Adrenal gland (tissue), 12 donors: ENCODE data around the gene CKMT1A. TPM values are rescaled to one million over a fixed set of nuclear protein-coding genes. Genes with fewer than 3 reads are reported as not detected.
"Not testable (repeated sequence)": the region's sequence is repeated elsewhere in the genome, so short reads cannot be mapped to it uniquely, and the experiment has no call there.

Source experiments
- DNase-seq, 7 donors: peaks; one replicate each; pipeline ENCODE4 v3.0.0-alpha.2; 2019 to 2020
- H3K27ac ChIP-seq, 5 donors: fragments of 200-600 bp; sonication (generic) in 4 of 5; 1 replicate in 3 of 5; 2 replicates in 2 of 5; pipeline versions ENCODE4 v1.5.1 to v1.8.0; 2016 to 2020; ENCODE audit warnings: mild to moderate bottlenecking in 1 of 5
- H3K27me3 ChIP-seq: fragments of 200-600 bp; 2 replicates; pipeline ENCODE4 v1.8.0; 2021
- H3K36me3 ChIP-seq, 2 donors: fragments of 200-600 bp; replicated peaks in 1 of 2; 1 replicate in 1 of 2; 2 replicates in 1 of 2; pipeline versions ENCODE4 v1.5.1 to v1.8.0; 2018 to 2022
- H3K4me1 ChIP-seq, 2 donors: fragments of 200-600 bp; replicated peaks in 1 of 2; 1 replicate in 1 of 2; 2 replicates in 1 of 2; pipeline versions ENCODE4 v1.5.1 to v1.8.0; 2018 to 2021
- H3K4me3 ChIP-seq, 4 donors: fragments of 200-600 bp; sonication (generic) in 3 of 4; one replicate each; pipeline ENCODE4 v1.5.1; 2016 to 2018
- H3K9me3 ChIP-seq, 3 donors: fragments of 200-600 bp; sonication (generic) in 1 of 3; replicated peaks in 1 of 3; 1 replicate in 2 of 3; 2 replicates in 1 of 3; pipeline versions ENCODE4 v1.5.1 to v1.8.0; 2016 to 2021
- CTCF ChIP-seq, 6 experiments: fragments of 450-650 bp in 4 of 6; fragments of 200-600 bp in 2 of 6; sonication (generic) in 1 of 6; IDR thresholded peaks; 1 replicate in 5 of 6; 2 replicates in 1 of 6; pipeline versions ENCODE4 v1.5.1 to v1.8.0; 2016 to 2021; ENCODE audit warnings: antibody characterized with exemption in 6 of 6, mild to moderate bottlenecking in 2 of 6, moderate library complexity in 1 of 6
- POLR2A ChIP-seq, 2 donors: fragments of 450-650 bp; IDR thresholded peaks; one replicate each; pipeline ENCODE4 v1.6.1; 2017; ENCODE audit warnings: antibody characterized with exemption in 2 of 2, mild to moderate bottlenecking in 2 of 2, moderate library complexity in 1 of 2
- whole genome bisulfite sequencing, 4 donors: extraction: QIAGEN DNeasy Blood & Tissue Kit in 2 of 4; methylation state at CpG; one replicate each; pipeline versions ENCODE4 v1.1.5 to v1.1.7; 2013 to 2017; 5-methylcytosine and 5-hydroxymethylcytosine counted together
- intact Hi-C, 2 donors: fragments of 100-400 bp; cut with DNase I; formaldehyde crosslinking; loops; one replicate each; pipeline versions ENCODE4 v1.14.1 to v1.15.0; 2022 to 2023
- polyA plus RNA-seq, 3 donors: library from polyadenylated mRNA; stranded (reverse); fragments of 200-250 nt in 2 of 3; fragments of 350-450 nt in 1 of 3; fragmentation: Illumina TruSeq in 1 of 3; extraction: RNeasy Lipid Tissue Mini Kit (QIAGEN cat#74804) in 1 of 3; gene quantifications; one replicate each; pipeline ENCODE4 v1.2.3, GENCODE V29; 2013 to 2014
- total RNA-seq, 9 donors: library from RNA; depleted of rRNA in 4 of 9; stranded (reverse); fragments of >200 nt in 4 of 9; fragments of 120-200 nt in 1 of 9; fragmentation: NEBNext Ultra II Directional in 1 of 9; extraction: Animal tissue kit (Norgen Biotek cat#: 25700) in 1 of 9; gene quantifications; one replicate each; pipeline versions ENCODE4 v1.1.0 to v1.2.4, GENCODE V29; 2013 to 2023
- donor health status: healthy with polysubstance abuse.
- donor health status: Bipolar disorder and iron deficiency.
- donor health status: DM: yes; HTN: yes; CAD: no.
- donor health status: DM: no; HTN: no; CAD: no.
- donor health status: DM: no; HTN: no; CAD: no.
- donor health status: DM: yes; HTN: yes; CAD: no.

The CKMT1A gene
- total and polyA plus RNA-seq, 12 donors, result 0.55 to 5.3 (median 1.8) TPM

- 69 to 73% (median 72%) methylated on average over 4 of the region's 4 CpGs for WGBS, 4 donors
- no peaks in the 10 kb centered on the region for H3K4me1 ChIP-seq
- DNase-seq, result no peak
- intact Hi-C loops, result no loop called here
- H3K27ac ChIP-seq, result no peak overlapping the region
- no peak for TF ChIP-seq POLR2A (IDR thresholded peaks at IDR 0.05)
- TF ChIP-seq CTCF (IDR thresholded peaks at IDR 0.05), result no peak
- H3K36me3 ChIP-seq, result no peaks in the 10 kb centered on the region
- no peaks in the 10 kb centered on the region for H3K9me3 ChIP-seq
- no peak overlapping the region for H3K4me3 ChIP-seq
- H3K27me3 ChIP-seq, result no peaks in the 10 kb centered on the region
Measured at GRCh38 chr15:43723151-43723550, 29.5 kb downstream of the CKMT1A start.

GRCh38 chr15:43726306-43726705 is 32.6 kb downstream of the CKMT1A start:
- DNase-seq, H3K36me3 ChIP-seq, H3K4me3 ChIP-seq, H3K4me1 ChIP-seq, intact Hi-C loops, H3K27ac ChIP-seq, H3K9me3 ChIP-seq, H3K27me3 ChIP-seq: not testable (repeated sequence)
- 75 to 100% (median 95%) methylated on average over 1 of the region's 1 CpG for WGBS, 4 donors

- intact Hi-C loops, H3K4me3 ChIP-seq, H3K27ac ChIP-seq, H3K36me3 ChIP-seq, H3K4me1 ChIP-seq, DNase-seq, H3K27me3 ChIP-seq, H3K9me3 ChIP-seq: not testable (repeated sequence)
- WGBS, 4 donors, result 20 to 69% (median 62%) methylated on average over 1 of the region's 1 CpG; no CpG with 5 or more reads in 1 of the 4 donors
Measured at GRCh38 chr15:43728053-43728725, 34.5 kb downstream of the CKMT1A start.

DNA sequence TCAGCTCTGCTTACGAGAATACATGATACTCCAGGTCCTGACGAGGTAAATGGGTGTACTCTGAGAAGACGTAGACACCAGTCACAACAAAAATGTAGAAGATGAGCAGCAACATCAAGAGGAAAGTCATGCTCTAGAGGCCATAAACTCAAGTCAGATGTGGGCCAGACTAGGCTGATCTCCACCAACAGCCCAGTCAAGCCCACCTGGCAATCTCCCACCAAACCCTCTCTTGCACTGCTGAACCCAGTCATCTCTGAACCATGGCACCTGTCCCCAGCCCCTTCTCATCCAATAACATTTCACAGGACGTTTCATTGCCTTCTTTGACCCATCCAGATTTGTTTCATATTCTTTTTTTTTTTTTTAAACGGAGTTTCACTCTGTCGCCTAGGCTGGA is 41.8 kb downstream of the CKMT1A start:
- no peaks in the 10 kb centered on the region for H3K36me3 ChIP-seq
- intact Hi-C loops, result no loop called here
- H3K27me3 ChIP-seq, result no peaks in the 10 kb centered on the region
- no peak for DNase-seq
- no peaks in the 10 kb centered on the region for H3K9me3 ChIP-seq
- no peak overlapping the region for H3K4me3 ChIP-seq
- no peak overlapping the region for H3K27ac ChIP-seq
- TF ChIP-seq CTCF (IDR thresholded peaks at IDR 0.05), result no peak
- no peak for TF ChIP-seq POLR2A (IDR thresholded peaks at IDR 0.05)
- 77 to 90% (median 89%) methylated on average over 6 of the region's 6 CpGs for WGBS, 4 donors
- no peaks in the 10 kb centered on the region for H3K4me1 ChIP-seq

DNA sequence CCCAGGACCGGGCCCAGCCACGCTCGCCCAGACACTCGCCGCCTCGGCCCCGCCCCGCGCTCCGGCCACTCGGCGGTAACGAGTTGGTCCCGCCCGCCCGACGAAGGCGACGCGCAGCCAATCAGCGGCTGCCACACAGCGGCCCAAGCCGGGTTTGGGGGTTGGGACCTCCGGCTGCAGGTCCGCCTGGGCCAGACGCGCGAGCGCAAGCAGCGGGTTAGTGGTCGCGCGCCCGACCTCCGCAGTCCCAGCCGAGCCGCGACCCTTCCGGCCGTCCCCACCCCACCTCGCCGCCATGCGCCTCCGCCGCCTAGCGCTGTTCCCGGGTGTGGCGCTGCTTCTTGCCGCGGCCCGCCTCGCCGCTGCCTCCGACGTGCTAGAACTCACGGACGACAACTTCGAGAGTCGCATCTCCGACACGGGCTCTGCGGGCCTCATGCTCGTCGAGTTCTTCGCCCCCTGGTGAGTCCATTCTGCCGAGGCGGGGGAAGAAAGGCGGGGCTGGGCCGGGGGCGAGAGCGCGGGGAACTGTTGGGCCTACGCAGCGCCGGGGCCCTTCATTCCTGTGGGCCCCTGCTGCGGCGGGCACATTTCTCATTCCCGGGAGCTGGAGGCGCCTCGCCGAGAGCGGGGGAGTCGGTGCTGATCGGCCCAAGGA is 52.7 kb downstream of the CKMT1A start, which contains the start of gene PDIA3:
Gene PDIA3 (plus strand): TSS at position 194 of the 658 bp plus-strand sequence. CDS start 102 bp downstream, at position 296.
- H3K27me3 ChIP-seq, intact Hi-C loops, H3K36me3 ChIP-seq, H3K9me3 ChIP-seq: not testable (repeated sequence)
- Histone ChIP-seq H3K4me3 (peak within 1 kb of the TSS; percentile 64 to 98 (median 84)), H3K27ac (peak within 1 kb of the TSS; percentile 81 to 98 (median 95)), H3K4me1 (peaks cover 16 to 39% of the 10 kb centered on the region in 2 donors)
- 0 to 1% (median 0%) methylated on average over 8 to 84 of the region's 84 CpGs; no CpG with 5 or more reads in 1 of the 4 donors for WGBS, 4 donors
- TF ChIP-seq CTCF (IDR thresholded peaks at IDR 0.05), result peak in 3 of 6 experiments; percentile 44 to 51 (median 44)
- TF ChIP-seq POLR2A (IDR thresholded peaks at IDR 0.05), result peak; percentile 94 to 96
- peak; percentile 91 to 94 (median 93) for DNase-seq

DNA sequence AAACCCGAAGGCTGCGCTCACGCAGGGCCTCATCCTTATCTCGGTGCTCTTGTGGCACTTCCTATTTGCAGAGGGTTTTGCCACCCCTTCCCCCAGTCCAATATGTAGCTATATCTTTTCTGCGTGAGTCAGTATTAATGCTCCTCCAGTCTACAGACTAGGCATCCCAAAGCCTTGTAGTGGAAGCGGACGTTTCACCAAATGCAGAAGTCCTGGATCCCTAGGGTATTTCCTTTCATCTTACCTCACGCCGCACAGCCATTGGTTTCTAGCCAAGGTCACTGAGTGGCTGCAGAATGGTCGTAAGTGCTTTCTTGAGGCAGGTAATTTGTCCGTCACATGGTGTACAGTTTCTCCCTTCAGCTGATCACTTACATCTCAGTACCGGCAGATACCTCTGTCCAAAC is 53.2 kb downstream of the CKMT1A start:
- H3K4me3 ChIP-seq, result peak overlapping the region; percentile 64 to 98 (median 84)
- H3K4me1 ChIP-seq, result peaks cover 16 to 44% of the 10 kb centered on the region in 2 donors
- intact Hi-C loops, H3K9me3 ChIP-seq, H3K27me3 ChIP-seq, H3K36me3 ChIP-seq: not testable (repeated sequence)
- H3K27ac ChIP-seq, result peak overlapping the region; percentile 81 to 98 (median 95)
- 0 to 2% (median 1%) methylated on average over 3 to 12 of the region's 12 CpGs for WGBS, 4 donors
- peak in 3 of 7 donors; percentile 16 to 61 (median 21) for DNase-seq
